ENCODE results near the gene RPS8.
A peak's percentile ranks its signal among the peaks of the same experiment; 100 is the strongest.
"Not testable (repeated sequence)": the region's sequence is repeated elsewhere in the genome, so short reads cannot be mapped to it uniquely, and the experiment has no call there.

RPS8 gene

DNA sequence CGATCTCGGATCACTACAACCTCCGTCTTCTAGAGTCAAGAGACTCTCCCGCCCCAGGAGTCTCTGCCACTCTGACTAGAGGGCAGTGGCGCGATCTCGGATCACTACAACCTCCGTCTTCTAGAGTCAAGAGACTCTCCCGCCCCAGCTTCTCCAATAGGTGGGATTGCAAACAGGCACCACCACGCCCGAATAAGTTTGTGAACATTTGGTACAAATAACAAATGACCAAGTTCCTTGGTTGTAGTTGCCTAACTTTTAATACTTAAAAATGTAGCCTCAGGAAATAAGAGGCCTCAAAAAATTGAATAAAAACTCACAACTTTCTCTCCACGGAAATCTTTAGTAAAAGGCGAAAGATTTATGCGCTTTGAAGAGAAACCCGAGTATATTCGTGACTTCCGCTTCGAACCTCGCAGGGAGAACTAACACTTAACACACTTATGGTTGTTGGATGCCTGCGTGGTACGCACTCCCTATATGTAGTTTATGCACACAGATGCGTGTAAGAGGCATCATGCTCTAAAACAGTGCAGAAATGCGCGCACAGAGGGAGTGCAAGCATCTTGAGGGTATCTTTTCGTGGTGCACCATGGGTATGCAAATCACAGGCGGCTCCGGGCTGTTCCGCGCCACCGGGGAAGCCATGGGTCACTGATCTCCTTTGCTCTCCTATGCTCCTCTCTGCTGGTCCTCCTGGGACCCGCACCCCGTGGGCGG, 44.4 kb downstream of the RPS8 start:
- Histone ChIP-seq H3K36me3 (peaks cover 0 to 12% (median 0%) of the 10 kb centered on the region in 3 donors), H3K27me3 (no peaks in the 10 kb centered on the region), H3K9me3 (no peaks in the 10 kb centered on the region), H3K4me1 (peaks cover 0 to 27% (median 18%) of the 10 kb centered on the region in 4 donors), H3K4me3 (peak overlapping the region; percentile 57 to 76), H3K27ac (peak overlapping the region; percentile 98 to 99)
- intact Hi-C loops (cut with DNase I; ENCODE audit: low total_unique reads): no loop called here
- DNase-seq: peak; percentile 88 to 91
- TF ChIP-seq CTCF (IDR thresholded peaks at IDR 0.05): peak in 1 of 2 experiments; percentile 8

- peak in 1 of 2 donors; percentile 23 for DNase-seq
- H3K27me3 ChIP-seq: no peaks in the 10 kb centered on the region
- TF ChIP-seq CTCF (IDR thresholded peaks at IDR 0.05): peak in 1 of 2 experiments; percentile 12
- H3K4me3 ChIP-seq: peak overlapping the region; percentile 57 to 76
- no peaks in the 10 kb centered on the region for H3K9me3 ChIP-seq
- peak overlapping the region; percentile 98 to 99 for H3K27ac ChIP-seq
- H3K4me1 ChIP-seq: peaks cover 0 to 27% (median 18%) of the 10 kb centered on the region in 4 donors
- intact Hi-C loops (cut with DNase I; ENCODE audit: low total_unique reads): no loop called here
- peaks cover 0 to 4% (median 0%) of the 10 kb centered on the region in 3 donors for H3K36me3 ChIP-seq
Observed at GRCh38 chr1:44820328-44821239, 45.2 kb downstream of the RPS8 start.

GRCh38 chr1:44821240-44821715, 45.9 kb downstream of the RPS8 start:
- peaks cover 0 to 3% (median 0%) of the 10 kb centered on the region in 3 donors for H3K36me3 ChIP-seq
- peaks cover 0 to 27% (median 18%) of the 10 kb centered on the region in 4 donors for H3K4me1 ChIP-seq
- H3K9me3 ChIP-seq: no peaks in the 10 kb centered on the region
- intact Hi-C loops (cut with DNase I; ENCODE audit: low total_unique reads): no loop called here
- peak; percentile 20 to 64 for DNase-seq
- no peak overlapping the region for H3K4me3 ChIP-seq
- peak overlapping the region; percentile 98 to 99 for H3K27ac ChIP-seq
- no peaks in the 10 kb centered on the region for H3K27me3 ChIP-seq
- no peak for TF ChIP-seq CTCF (IDR thresholded peaks at IDR 0.05)

DNA sequence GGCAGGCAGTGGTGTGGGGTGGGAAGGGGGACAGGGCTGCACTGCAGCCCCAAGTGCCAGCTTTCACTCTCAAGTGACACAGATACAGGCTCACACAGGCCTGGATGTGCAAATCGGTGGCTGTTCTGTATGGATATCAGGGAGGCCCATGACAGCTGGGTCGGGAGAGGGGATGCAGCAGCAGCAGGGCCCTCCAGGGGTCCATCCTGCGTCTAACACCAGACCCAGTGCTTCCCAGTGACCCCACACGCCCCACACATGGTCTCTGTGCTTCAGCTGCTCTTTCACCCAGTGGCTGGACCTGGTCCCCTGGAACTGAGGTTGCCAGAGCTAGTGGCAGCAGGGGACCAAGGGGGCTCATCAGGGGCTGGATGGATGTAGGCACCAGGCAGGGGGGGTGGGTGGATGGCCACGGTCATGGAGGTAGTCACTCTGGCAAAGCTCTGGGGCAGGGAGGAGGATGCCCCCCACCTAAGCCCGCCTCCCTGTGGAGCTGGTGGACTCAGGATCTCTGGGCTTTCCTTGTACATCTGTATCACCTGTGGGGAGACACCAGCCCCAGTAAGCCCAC, 46.9 kb downstream of the RPS8 start:
- intact Hi-C loops (cut with DNase I; ENCODE audit: low total_unique reads): no loop called here
- Histone ChIP-seq H3K4me1 (peaks cover 0 to 27% (median 18%) of the 10 kb centered on the region in 4 donors), H3K4me3 (no peak overlapping the region), H3K27me3 (no peaks in the 10 kb centered on the region), H3K9me3 (no peaks in the 10 kb centered on the region), H3K27ac (peak overlapping the region in 1 of 2 donors; percentile 99), H3K36me3 (peaks cover 0 to 7% (median 0%) of the 10 kb centered on the region in 3 donors)
- no peak for TF ChIP-seq CTCF (IDR thresholded peaks at IDR 0.05)
- DNase-seq: peak; percentile 20 to 63

GRCh38 chr1:44822981-44823451, 47.7 kb downstream of the RPS8 start:
- Histone ChIP-seq H3K36me3 (peaks cover 0 to 10% (median 0%) of the 10 kb centered on the region in 3 donors), H3K27ac (no peak overlapping the region), H3K4me1 (peaks cover 0 to 27% (median 18%) of the 10 kb centered on the region in 4 donors), H3K4me3 (no peak overlapping the region), H3K9me3 (no peaks in the 10 kb centered on the region), H3K27me3 (no peaks in the 10 kb centered on the region)
- intact Hi-C loops (cut with DNase I; ENCODE audit: low total_unique reads): no loop called here
- DNase-seq: peak in 1 of 2 donors; percentile 23
- TF ChIP-seq CTCF (IDR thresholded peaks at IDR 0.05): no peak

- intact Hi-C loops (cut with DNase I; ENCODE audit: low total_unique reads); H3K27ac ChIP-seq; H3K9me3 ChIP-seq; H3K27me3 ChIP-seq; H3K4me3 ChIP-seq: not testable (repeated sequence)
- H3K36me3 ChIP-seq: peaks cover 0 to 17% (median 0%) of the 10 kb centered on the region in 3 donors
- DNase-seq: peak in 1 of 2 donors; percentile 1
- peaks cover 0 to 14% (median 10%) of the 10 kb centered on the region in 4 donors for H3K4me1 ChIP-seq
Observed at GRCh38 chr1:44824392-44824791, 49.1 kb downstream of the RPS8 start.

Measured in tibial artery (tissue), 4 donors.